ENCODE data around the gene ASPG. TPM values are rescaled to one million over a fixed set of nuclear protein-coding genes. Genes with fewer than 3 reads are reported as not detected.

The ASPG gene
- polyA plus RNA-seq, 1 donor (not counting 4 experiments of a cell fraction or from before 2014, with no cell fraction given), result 0.10 TPM

DNA sequence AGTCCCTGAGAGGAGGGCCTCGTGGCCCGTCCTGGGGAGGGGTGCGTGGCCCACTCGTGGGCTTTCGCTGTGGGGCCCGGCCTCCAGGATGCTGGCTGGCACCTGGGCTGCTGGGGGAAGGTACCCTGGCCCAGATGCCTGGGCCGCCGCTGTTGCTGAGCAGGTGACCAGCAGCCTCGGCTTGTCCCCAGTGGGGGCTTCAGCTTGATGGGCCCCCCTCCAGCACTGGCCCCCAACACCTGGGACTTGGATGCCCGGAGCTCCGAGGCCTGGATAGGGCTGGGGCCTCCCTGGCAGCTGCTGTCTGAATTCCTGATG, 63.7 kb downstream of the ASPG start:
- no peaks in the 10 kb centered on the region for H3K27me3 ChIP-seq (ENCODE audit: control insufficient read depth, extremely low read depth, insufficient read depth, low read length)
- FAIRE-seq (no peak), DNase-seq (ENCODE audit: low read depth, low spot score) (no peak)
- H4K20me1 ChIP-seq (ENCODE audit: control insufficient read depth, extremely low read depth, insufficient read depth, low read length), result no peaks in the 10 kb centered on the region
- no peaks in the 10 kb centered on the region for H3K36me3 ChIP-seq (ENCODE audit: control insufficient read depth in 2 of 2, extremely low read depth in 1 of 2, insufficient read depth in 2 of 2, low read length in 2 of 2)
- H3K79me2 ChIP-seq (ENCODE audit: control insufficient read depth, insufficient read depth, low read length), result no peaks in the 10 kb centered on the region
- H3K9me1 ChIP-seq (ENCODE audit: control insufficient read depth, extremely low read depth, insufficient read depth, low read length), result no peaks in the 10 kb centered on the region
- no peak overlapping the region for H3K4me3 ChIP-seq (ENCODE audit: control insufficient read depth in 2 of 3, extremely low read depth in 1 of 3, insufficient read depth in 2 of 3, low read depth in 1 of 3, low read length in 3 of 3)
- no peaks in the 10 kb centered on the region for H3K4me1 ChIP-seq (ENCODE audit: control insufficient read depth, extremely low read depth, insufficient read depth, low read length)
- no peak overlapping the region for H2AFZ ChIP-seq (ENCODE audit: control insufficient read depth, low read length)
- dilution Hi-C loops (cut with MboI; ENCODE audit: extremely low pct_ligation_motif_present, low sequenced_read_pairs), result loop anchor here (25.0 kb wide), 1 partner anchor 112 kb away; no protein-coding TSS in a partner anchor
- H3K9ac ChIP-seq (ENCODE audit: control insufficient read depth, extremely low read depth, insufficient read depth, low read length), result no peak overlapping the region
- no peak overlapping the region for H3K4me2 ChIP-seq (ENCODE audit: control insufficient read depth, extremely low read depth, insufficient read depth, low read depth, low read length)
- TF ChIP-seq EZH2 (IDR thresholded peaks at IDR 0.05; ENCODE audit: low read length), result no peak
- TF ChIP-seq, protein P1, sequence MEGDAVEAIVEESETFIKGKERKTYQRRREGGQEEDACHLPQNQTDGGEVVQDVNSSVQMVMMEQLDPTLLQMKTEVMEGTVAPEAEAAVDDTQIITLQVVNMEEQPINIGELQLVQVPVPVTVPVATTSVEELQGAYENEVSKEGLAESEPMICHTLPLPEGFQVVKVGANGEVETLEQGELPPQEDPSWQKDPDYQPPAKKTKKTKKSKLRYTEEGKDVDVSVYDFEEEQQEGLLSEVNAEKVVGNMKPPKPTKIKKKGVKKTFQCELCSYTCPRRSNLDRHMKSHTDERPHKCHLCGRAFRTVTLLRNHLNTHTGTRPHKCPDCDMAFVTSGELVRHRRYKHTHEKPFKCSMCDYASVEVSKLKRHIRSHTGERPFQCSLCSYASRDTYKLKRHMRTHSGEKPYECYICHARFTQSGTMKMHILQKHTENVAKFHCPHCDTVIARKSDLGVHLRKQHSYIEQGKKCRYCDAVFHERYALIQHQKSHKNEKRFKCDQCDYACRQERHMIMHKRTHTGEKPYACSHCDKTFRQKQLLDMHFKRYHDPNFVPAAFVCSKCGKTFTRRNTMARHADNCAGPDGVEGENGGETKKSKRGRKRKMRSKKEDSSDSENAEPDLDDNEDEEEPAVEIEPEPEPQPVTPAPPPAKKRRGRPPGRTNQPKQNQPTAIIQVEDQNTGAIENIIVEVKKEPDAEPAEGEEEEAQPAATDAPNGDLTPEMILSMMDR (optimal IDR thresholded peaks at IDR 0.05 in 1 of 3, IDR thresholded peaks at IDR 0.05 in 1 of 3, conservative IDR thresholded peaks at IDR 0.05 in 1 of 3; ENCODE audit: extremely low read depth in 1 of 3, insufficient read depth in 2 of 3, low read length in 3 of 3), result no peak
- H3K9me3 ChIP-seq (ENCODE audit: control insufficient read depth, low read depth, low read length), result no peaks in the 10 kb centered on the region
- H3K27ac ChIP-seq (ENCODE audit: control insufficient read depth, insufficient read depth, low read length), result no peak overlapping the region

DNA sequence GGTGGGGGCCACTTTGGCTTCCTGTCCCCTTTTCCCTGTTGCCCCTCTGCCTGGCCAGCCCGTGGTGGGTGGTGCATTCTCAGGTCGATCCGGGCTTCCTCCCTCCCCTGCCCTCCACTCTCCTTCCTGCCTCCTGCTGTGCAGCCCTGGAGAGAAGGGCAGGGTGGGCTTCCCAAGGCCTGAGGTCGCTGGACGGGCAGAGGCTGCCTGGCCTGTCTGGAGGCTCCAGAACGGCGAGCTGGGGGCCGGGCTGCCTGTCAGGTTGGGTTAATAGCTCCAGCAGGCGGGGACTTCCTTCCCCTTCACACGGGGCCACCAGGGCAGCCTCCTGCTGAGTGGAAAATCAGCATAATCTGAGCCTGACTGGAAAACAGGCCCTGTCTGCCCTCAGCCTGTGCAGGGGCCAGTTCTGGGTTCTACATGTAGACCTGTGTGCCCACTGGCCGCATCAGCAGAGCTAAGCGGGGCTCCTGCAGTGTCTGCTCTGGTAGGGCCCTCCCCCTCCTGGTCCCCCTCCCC, 64.2 kb downstream of the ASPG start:
- DNase-seq (ENCODE audit: low read depth, low spot score) (no peak), FAIRE-seq (no peak)
- Histone ChIP-seq H3K4me2 (ENCODE audit: control insufficient read depth, extremely low read depth, insufficient read depth, low read depth, low read length) (no peak overlapping the region), H3K9me3 (ENCODE audit: control insufficient read depth, low read depth, low read length) (no peaks in the 10 kb centered on the region), H4K20me1 (ENCODE audit: control insufficient read depth, extremely low read depth, insufficient read depth, low read length) (no peaks in the 10 kb centered on the region), H3K79me2 (ENCODE audit: control insufficient read depth, insufficient read depth, low read length) (no peaks in the 10 kb centered on the region), H3K4me3 (ENCODE audit: control insufficient read depth in 2 of 3, extremely low read depth in 1 of 3, insufficient read depth in 2 of 3, low read depth in 1 of 3, low read length in 3 of 3) (no peak overlapping the region), H3K9me1 (ENCODE audit: control insufficient read depth, extremely low read depth, insufficient read depth, low read length) (no peaks in the 10 kb centered on the region), H3K27me3 (ENCODE audit: control insufficient read depth, extremely low read depth, insufficient read depth, low read length) (no peaks in the 10 kb centered on the region), H3K27ac (ENCODE audit: control insufficient read depth, insufficient read depth, low read length) (no peak overlapping the region), H3K9ac (ENCODE audit: control insufficient read depth, extremely low read depth, insufficient read depth, low read length) (no peak overlapping the region), H2AFZ (ENCODE audit: control insufficient read depth, low read length) (no peak overlapping the region), H3K36me3 (ENCODE audit: control insufficient read depth in 2 of 2, extremely low read depth in 1 of 2, insufficient read depth in 2 of 2, low read length in 2 of 2) (no peaks in the 10 kb centered on the region), H3K4me1 (ENCODE audit: control insufficient read depth, extremely low read depth, insufficient read depth, low read length) (no peaks in the 10 kb centered on the region)
- TF ChIP-seq EZH2 (IDR thresholded peaks at IDR 0.05; ENCODE audit: low read length), result no peak
- dilution Hi-C loops (cut with MboI; ENCODE audit: extremely low pct_ligation_motif_present, low sequenced_read_pairs), result loop anchor here (25.0 kb wide), 1 partner anchor 112 kb away; no protein-coding TSS in a partner anchor

Data from keratinocyte (primary cell).